ENCODE measurements around the gene ADAM12. TPM values are rescaled to one million over a fixed set of nuclear protein-coding genes. Genes with fewer than 3 reads are reported as not detected.

ADAM12 gene
- total and polyA plus RNA-seq, 2 donors (not counting 1 experiment from before 2014, with no cell fraction given) = 21.0 to 56.9 TPM

DNA sequence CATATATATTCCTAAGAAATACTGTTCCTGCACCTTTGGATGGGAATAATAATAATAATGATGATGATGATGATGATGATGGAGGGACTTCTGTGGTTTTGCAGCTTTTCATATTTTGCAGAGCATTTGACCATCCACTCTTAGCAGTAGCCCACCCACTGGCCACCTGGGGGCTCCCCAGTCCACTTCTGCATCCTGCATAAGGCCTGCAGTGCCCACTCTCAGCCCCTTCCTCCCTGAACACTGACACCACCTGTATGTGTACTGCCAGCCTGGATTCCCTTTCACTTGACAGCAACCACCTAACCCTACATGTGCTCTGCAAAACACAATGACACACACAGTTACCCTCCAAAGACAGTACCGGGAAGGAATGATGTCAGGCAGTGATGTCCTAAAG is 131.4 kb downstream of the ADAM12 start:
- H3K4me3 ChIP-seq (replicated peaks in 1 of 4; ENCODE audit: control extremely low read depth in 1 of 4, insufficient read depth in 1 of 4, low read depth in 3 of 4, low read length in 4 of 4) = no peak overlapping the region
- no peaks in the 10 kb centered on the region for H4K20me1 ChIP-seq (ENCODE audit: control insufficient read depth, extremely low read depth, insufficient read depth, low read length)
- no peaks in the 10 kb centered on the region for H3K79me2 ChIP-seq (ENCODE audit: control insufficient read depth, insufficient read depth, low read length)
- H3K9me3 ChIP-seq (ENCODE audit: control insufficient read depth, insufficient read depth, low read depth, low read length) = no peaks in the 10 kb centered on the region
- TF ChIP-seq, protein P1, sequence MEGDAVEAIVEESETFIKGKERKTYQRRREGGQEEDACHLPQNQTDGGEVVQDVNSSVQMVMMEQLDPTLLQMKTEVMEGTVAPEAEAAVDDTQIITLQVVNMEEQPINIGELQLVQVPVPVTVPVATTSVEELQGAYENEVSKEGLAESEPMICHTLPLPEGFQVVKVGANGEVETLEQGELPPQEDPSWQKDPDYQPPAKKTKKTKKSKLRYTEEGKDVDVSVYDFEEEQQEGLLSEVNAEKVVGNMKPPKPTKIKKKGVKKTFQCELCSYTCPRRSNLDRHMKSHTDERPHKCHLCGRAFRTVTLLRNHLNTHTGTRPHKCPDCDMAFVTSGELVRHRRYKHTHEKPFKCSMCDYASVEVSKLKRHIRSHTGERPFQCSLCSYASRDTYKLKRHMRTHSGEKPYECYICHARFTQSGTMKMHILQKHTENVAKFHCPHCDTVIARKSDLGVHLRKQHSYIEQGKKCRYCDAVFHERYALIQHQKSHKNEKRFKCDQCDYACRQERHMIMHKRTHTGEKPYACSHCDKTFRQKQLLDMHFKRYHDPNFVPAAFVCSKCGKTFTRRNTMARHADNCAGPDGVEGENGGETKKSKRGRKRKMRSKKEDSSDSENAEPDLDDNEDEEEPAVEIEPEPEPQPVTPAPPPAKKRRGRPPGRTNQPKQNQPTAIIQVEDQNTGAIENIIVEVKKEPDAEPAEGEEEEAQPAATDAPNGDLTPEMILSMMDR (conservative IDR thresholded peaks at IDR 0.05 in 1 of 2, IDR thresholded peaks at IDR 0.05 in 1 of 2; ENCODE audit: low read depth in 1 of 2, low read length in 2 of 2) = no peak
- TF ChIP-seq EZH2 (IDR thresholded peaks at IDR 0.05; ENCODE audit: low read length, missing control alignments) = no peak
- no peak overlapping the region for H3K27ac ChIP-seq (ENCODE audit: insufficient read depth, low read length)
- H3K9ac ChIP-seq (ENCODE audit: insufficient read depth, low read length) = no peak overlapping the region
- H3K36me3 ChIP-seq (ENCODE audit: control insufficient read depth, insufficient read depth, low read length) = no peaks in the 10 kb centered on the region
- H3K4me1 ChIP-seq (ENCODE audit: control insufficient read depth, extremely low read depth, insufficient read depth, low read length) = peaks cover 14% of the 10 kb centered on the region
- H2AFZ ChIP-seq (ENCODE audit: low read length) = no peak overlapping the region
- no peak for DNase-seq (ENCODE audit: low read depth in 2 of 2)
- no peaks in the 10 kb centered on the region for H3K27me3 ChIP-seq (ENCODE audit: control insufficient read depth, insufficient read depth, low read length)
- no peak overlapping the region for H3K4me2 ChIP-seq (ENCODE audit: extremely low read depth, insufficient read depth, low read length)

DNA sequence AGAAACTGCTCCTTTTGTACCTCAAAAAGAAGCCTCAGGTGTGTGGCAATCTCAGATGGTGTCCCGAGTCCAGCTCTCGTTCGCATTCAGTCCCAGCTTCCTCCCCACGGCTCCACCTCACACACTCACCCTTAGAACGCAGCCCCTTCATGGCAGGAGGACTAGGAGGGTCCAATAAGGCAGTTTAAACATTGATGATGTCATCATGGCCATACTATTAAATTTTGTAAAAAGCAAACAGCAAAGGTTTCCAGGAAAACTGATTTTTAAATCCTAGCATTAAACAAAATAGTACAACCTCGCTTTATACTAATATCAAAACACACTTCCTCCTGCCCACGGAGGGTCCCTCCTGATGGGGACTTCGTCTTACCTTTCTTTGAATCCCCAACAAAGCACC is 133.0 kb downstream of the ADAM12 start:
- H3K27me3 ChIP-seq (ENCODE audit: control insufficient read depth, insufficient read depth, low read length) = no peaks in the 10 kb centered on the region
- no peaks in the 10 kb centered on the region for H3K9me3 ChIP-seq (ENCODE audit: control insufficient read depth, insufficient read depth, low read depth, low read length)
- TF ChIP-seq EZH2 (IDR thresholded peaks at IDR 0.05; ENCODE audit: low read length, missing control alignments) = no peak
- TF ChIP-seq, protein P1 (conservative IDR thresholded peaks at IDR 0.05 in 1 of 2, IDR thresholded peaks at IDR 0.05 in 1 of 2; ENCODE audit: low read depth in 1 of 2, low read length in 2 of 2) = no peak
- no peak overlapping the region for H2AFZ ChIP-seq (ENCODE audit: low read length)
- no peak overlapping the region for H3K4me2 ChIP-seq (ENCODE audit: extremely low read depth, insufficient read depth, low read length)
- no peak overlapping the region for H3K9ac ChIP-seq (ENCODE audit: insufficient read depth, low read length)
- no peak for DNase-seq (ENCODE audit: low read depth in 2 of 2)
- H3K27ac ChIP-seq (ENCODE audit: insufficient read depth, low read length) = no peak overlapping the region
- H3K4me1 ChIP-seq (ENCODE audit: control insufficient read depth, extremely low read depth, insufficient read depth, low read length) = peaks cover 14% of the 10 kb centered on the region
- H3K4me3 ChIP-seq (replicated peaks in 1 of 4; ENCODE audit: control extremely low read depth in 1 of 4, insufficient read depth in 1 of 4, low read depth in 3 of 4, low read length in 4 of 4) = no peak overlapping the region
- no peaks in the 10 kb centered on the region for H3K79me2 ChIP-seq (ENCODE audit: control insufficient read depth, insufficient read depth, low read length)
- H4K20me1 ChIP-seq (ENCODE audit: control insufficient read depth, extremely low read depth, insufficient read depth, low read length) = no peaks in the 10 kb centered on the region
- H3K36me3 ChIP-seq (ENCODE audit: control insufficient read depth, insufficient read depth, low read length) = no peaks in the 10 kb centered on the region

DNA sequence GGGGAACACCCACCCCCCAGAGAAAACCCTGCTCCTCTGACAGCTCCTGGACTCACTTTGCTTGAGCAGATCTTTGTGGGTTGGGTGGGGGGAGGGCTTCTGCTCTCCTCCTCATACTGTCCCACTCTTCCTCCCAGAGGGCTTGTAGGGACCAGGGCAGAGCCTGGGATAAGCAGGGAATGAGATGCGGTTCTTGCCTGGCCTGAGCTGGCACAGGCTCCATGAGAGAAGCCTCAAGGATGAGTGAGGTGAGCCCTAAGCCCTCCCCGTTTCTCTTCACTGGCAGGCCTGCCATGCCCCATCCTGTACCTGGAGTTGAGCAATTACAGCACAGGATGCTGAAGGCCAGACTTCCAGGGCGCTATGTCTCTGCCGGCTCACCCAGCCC is 134.7 kb downstream of the ADAM12 start:
- Histone ChIP-seq H4K20me1 (ENCODE audit: control insufficient read depth, extremely low read depth, insufficient read depth, low read length) (no peaks in the 10 kb centered on the region), H3K4me3 (replicated peaks in 1 of 4; ENCODE audit: control extremely low read depth in 1 of 4, insufficient read depth in 1 of 4, low read depth in 3 of 4, low read length in 4 of 4) (no peak overlapping the region), H3K36me3 (ENCODE audit: control insufficient read depth, insufficient read depth, low read length) (no peaks in the 10 kb centered on the region), H3K9ac (ENCODE audit: insufficient read depth, low read length) (no peak overlapping the region), H3K9me3 (ENCODE audit: control insufficient read depth, insufficient read depth, low read depth, low read length) (no peaks in the 10 kb centered on the region), H3K4me2 (ENCODE audit: extremely low read depth, insufficient read depth, low read length) (peak overlapping the region; percentile 61), H3K4me1 (ENCODE audit: control insufficient read depth, extremely low read depth, insufficient read depth, low read length) (peaks cover 14% of the 10 kb centered on the region), H3K79me2 (ENCODE audit: control insufficient read depth, insufficient read depth, low read length) (no peaks in the 10 kb centered on the region), H2AFZ (ENCODE audit: low read length) (no peak overlapping the region), H3K27ac (ENCODE audit: insufficient read depth, low read length) (peak overlapping the region; percentile 85), H3K27me3 (ENCODE audit: control insufficient read depth, insufficient read depth, low read length) (no peaks in the 10 kb centered on the region)
- DNase-seq (ENCODE audit: low read depth in 2 of 2) = no peak
- TF ChIP-seq, protein P1 (conservative IDR thresholded peaks at IDR 0.05 in 1 of 2, IDR thresholded peaks at IDR 0.05 in 1 of 2; ENCODE audit: low read depth in 1 of 2, low read length in 2 of 2) = no peak
- TF ChIP-seq EZH2 (IDR thresholded peaks at IDR 0.05; ENCODE audit: low read length, missing control alignments) = no peak

Data from fibroblast of lung (primary cell).